Measurements from ENCODE around the gene ZEB2.

Gene ZEB2

DNA sequence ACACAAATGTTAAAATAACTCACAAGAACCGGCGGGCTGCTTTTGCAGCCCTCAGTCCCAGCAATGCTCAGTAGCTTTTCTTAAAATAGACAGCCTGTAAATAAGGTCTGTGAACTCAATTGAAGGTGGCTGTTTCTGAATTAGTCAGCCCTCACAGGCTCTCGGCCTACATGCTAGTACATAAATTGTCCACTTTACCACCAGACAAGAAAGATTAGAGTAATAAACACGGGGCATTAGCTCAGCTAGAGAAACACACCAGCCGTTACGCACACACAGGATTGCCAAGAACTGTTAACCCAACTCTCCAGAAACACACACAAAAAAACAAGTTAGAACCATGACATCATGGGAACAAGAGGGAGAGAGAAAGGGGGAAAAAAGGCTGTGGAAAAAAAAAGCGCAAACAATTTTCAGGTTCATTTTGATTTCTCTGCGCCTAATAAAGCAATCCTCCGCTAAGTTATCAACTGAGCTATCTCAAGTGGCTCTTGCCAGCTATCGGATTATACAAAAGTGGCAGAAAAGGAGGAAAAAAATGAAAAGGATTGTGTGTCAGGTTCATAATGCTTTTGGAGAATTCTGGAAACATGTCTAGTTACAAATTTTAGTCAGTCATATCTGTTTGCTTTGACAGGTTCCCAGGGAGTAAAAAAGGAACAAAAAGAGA is 89.1 kb downstream of the ZEB2 start:
- Mint-ChIP-seq H3K36me3 (peaks cover 20% of the 10 kb centered on the region), H3K4me3 (no peak overlapping the region), H3K9me3 (no peaks in the 10 kb centered on the region), H3K4me1 (peaks cover 27% of the 10 kb centered on the region), H3K27ac (no peak overlapping the region), H3K27me3 (no peaks in the 10 kb centered on the region)
- peak; percentile 83 for ATAC-seq

DNA sequence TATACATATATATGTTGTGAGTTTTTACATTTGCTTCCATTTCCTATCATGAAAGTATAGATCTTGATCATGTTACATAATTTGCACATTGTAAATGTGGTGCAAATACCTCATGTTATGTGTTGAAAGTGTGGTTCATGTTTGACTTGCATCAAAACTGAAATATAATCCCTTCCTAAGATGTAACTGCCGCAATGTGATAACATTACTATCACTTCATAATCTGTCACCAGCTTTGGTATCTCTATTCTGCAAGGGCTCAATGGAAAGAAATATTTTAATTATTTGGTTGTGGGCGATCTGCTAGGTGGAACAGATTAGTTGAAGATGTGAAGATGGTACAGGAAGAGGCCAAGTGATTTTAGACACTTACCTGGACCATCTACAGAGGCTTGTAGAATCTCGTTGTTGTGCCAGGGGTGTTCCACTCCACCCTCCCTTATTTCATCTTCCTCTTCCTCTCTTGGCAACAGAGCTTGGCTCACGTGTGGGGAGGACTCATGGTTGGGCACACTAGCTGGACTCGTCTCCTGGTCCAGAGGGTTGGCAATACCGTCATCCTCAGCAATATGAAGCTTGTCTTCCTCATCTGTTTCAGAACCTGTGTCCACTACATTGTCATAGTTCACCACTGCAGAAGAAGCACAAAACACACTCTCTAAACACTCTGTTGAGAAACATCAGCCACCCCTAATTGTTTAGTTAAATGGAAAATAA is 90.4 kb downstream of the ZEB2 start:
- H3K4me1 Mint-ChIP-seq, result peaks cover 35% of the 10 kb centered on the region
- no peak overlapping the region for H3K27ac Mint-ChIP-seq
- no peaks in the 10 kb centered on the region for H3K27me3 Mint-ChIP-seq
- H3K36me3 Mint-ChIP-seq, result peaks cover 7% of the 10 kb centered on the region
- no peak overlapping the region for H3K4me3 Mint-ChIP-seq
- ATAC-seq, result no peak
- H3K9me3 Mint-ChIP-seq, result no peaks in the 10 kb centered on the region

DNA sequence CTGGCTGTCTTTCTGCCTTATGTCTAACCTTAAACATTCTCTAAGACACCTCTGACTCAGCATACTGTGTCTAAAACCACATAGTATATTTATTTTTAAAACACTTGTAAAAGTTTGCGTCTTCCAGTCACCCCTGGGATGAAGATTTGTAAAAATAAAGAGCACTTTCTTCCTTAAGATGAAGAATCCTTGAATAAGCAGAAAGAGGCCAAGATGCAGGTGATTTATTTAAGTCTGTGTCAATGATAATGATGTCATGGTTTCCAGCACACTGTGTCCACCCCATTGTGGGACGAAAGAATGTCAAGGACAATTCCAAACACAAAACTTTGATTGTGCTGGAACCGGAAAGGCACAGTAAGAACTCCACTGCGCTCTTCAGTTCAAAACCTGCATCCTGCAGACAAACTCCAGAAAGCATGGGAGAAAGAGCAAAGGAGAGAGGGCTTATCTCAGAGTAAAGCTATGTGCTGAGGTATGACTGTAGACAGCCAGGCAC is 92.9 kb downstream of the ZEB2 start:
- Mint-ChIP-seq H3K27me3 (no peaks in the 10 kb centered on the region), H3K27ac (peak overlapping the region; percentile 66), H3K4me3 (no peak overlapping the region), H3K36me3 (peaks cover 24% of the 10 kb centered on the region), H3K4me1 (peaks cover 31% of the 10 kb centered on the region), H3K9me3 (no peaks in the 10 kb centered on the region)
- ATAC-seq, result no peak

GRCh38 chr2:144426355-144426754 is 93.6 kb downstream of the ZEB2 start:
- H3K4me1 Mint-ChIP-seq, result peaks cover 36% of the 10 kb centered on the region
- peak overlapping the region; percentile 66 for H3K27ac Mint-ChIP-seq
- peaks cover 28% of the 10 kb centered on the region for H3K36me3 Mint-ChIP-seq
- no peaks in the 10 kb centered on the region for H3K9me3 Mint-ChIP-seq
- H3K27me3 Mint-ChIP-seq, result no peaks in the 10 kb centered on the region
- H3K4me3 Mint-ChIP-seq, result no peak overlapping the region
- peak; percentile 49 for ATAC-seq

- H3K4me3 Mint-ChIP-seq, result no peak overlapping the region
- peak overlapping the region; percentile 54 for H3K27ac Mint-ChIP-seq
- peaks cover 48% of the 10 kb centered on the region for H3K4me1 Mint-ChIP-seq
- no peak for ATAC-seq
- H3K36me3 Mint-ChIP-seq, result peaks cover 40% of the 10 kb centered on the region
- H3K27me3 Mint-ChIP-seq, result no peaks in the 10 kb centered on the region
- no peaks in the 10 kb centered on the region for H3K9me3 Mint-ChIP-seq
Measured at GRCh38 chr2:144424559-144425240, 95.2 kb downstream of the ZEB2 start.

DNA sequence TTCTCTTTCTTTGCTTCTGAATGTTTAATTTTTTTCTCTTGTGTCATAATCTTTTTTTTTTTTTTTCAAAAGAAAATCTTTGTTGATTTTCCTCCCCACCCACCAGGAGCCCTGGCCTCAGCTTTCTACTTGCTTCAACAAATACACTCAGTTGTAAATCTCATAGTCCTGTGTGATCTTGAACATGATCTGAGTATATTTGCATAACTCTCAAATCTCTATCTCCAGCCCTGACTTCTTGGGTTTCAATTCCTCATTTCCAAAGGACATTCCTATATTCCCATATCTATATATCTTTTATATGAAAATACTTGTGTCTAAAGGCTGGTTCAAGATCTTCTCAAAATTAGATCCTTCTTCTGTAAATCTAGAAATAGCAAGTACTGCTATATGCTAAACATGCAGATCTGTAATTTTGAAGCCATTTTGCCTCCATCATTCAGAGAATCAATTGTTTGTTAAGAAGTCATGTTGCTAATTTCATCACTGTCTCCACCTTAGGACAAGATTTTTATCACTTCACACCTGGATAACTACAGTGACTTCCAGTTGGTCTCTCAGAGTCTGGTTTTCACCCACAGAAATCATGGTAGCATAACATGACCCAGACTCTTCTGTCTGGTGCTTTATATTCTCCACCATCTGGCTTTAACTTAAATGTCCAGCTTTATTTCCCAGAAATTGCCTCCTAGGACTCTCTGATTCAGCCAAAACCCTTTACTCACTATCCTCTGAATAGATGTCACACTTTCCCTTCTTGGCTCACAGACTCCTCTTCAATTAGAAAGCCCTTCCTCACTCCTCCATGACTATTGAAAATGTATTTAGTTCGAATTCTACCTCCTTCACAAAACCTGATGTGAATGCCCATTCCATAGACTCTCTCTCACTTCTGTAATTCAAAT is 98.1 kb downstream of the ZEB2 start:
- Mint-ChIP-seq H3K4me3 (no peak overlapping the region), H3K27ac (peak overlapping the region; percentile 17), H3K27me3 (no peaks in the 10 kb centered on the region), H3K9me3 (no peaks in the 10 kb centered on the region), H3K4me1 (peaks cover 41% of the 10 kb centered on the region), H3K36me3 (peaks cover 40% of the 10 kb centered on the region)
- ATAC-seq, result no peak

DNA sequence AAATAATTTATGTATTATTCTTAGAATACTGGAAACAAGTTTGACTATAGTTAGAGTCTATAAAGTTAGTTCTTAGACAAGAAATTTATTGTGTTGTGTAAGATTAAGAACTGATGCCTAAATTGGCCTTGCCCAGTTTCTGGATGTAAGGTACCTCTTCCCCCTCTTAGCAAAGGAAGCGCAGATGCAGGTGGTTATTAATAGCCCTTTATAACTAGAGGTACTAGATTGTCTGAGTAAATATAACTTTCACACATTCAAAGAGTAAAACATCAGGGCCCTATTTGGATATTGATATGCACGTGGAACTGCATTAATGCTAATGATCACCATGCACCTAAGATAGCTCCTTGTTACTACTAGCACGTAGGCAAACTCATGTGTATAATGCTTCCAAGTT is 100.7 kb downstream of the ZEB2 start:
- no peak for ATAC-seq
- Mint-ChIP-seq H3K36me3 (peaks cover 57% of the 10 kb centered on the region), H3K27ac (no peak overlapping the region), H3K27me3 (no peaks in the 10 kb centered on the region), H3K9me3 (no peaks in the 10 kb centered on the region), H3K4me1 (peaks cover 39% of the 10 kb centered on the region), H3K4me3 (no peak overlapping the region)

DNA sequence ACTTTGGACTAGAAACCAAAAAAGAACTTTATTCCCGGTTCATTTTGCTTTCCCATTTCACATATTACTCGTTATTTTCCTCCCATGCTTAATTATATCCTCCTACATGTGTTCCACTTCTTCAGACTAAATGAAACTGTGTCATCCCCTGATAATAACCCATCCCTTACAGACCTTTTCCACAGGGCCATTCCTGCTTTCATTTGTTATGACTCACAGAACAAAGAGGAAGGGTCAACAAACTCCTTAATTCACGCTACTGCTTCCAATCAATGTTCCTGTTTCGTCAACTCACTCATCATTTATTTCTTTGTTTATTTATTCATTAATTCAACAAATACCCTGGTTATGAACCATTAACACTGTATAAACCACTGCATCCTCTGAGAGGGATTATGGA is 104.5 kb downstream of the ZEB2 start:
- H3K27ac Mint-ChIP-seq, result peak overlapping the region; percentile 58
- no peak overlapping the region for H3K4me3 Mint-ChIP-seq
- peaks cover 32% of the 10 kb centered on the region for H3K36me3 Mint-ChIP-seq
- ATAC-seq, result no peak
- H3K9me3 Mint-ChIP-seq, result no peaks in the 10 kb centered on the region
- peaks cover 21% of the 10 kb centered on the region for H3K4me1 Mint-ChIP-seq
- no peaks in the 10 kb centered on the region for H3K27me3 Mint-ChIP-seq

DNA sequence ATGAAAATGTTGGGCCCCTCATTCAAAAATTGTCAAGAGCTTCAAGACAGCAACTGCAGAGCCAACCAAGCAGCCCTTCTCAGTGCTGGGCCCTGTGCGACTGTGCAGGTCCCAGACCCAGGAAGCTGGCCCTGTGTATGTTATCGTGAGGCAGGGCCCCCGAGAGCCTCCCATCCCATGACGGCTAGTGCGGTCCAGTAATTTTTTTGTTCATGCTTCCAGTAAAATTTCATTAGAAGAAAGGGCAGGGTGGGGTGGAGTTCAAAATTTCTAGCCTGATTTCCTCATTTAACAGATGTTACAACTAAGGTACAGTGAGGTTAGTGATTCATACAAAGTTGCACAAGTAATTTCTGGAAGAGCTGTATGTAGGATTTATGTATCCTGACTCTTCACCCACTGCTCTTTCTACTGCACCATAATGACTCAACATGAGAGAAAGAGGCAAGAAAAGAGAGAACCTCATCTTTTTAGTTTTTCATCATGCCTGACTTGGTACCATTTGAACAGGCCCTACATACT is 105.5 kb downstream of the ZEB2 start:
- Mint-ChIP-seq H3K9me3 (no peaks in the 10 kb centered on the region), H3K4me1 (peaks cover 19% of the 10 kb centered on the region), H3K36me3 (peaks cover 32% of the 10 kb centered on the region), H3K4me3 (no peak overlapping the region), H3K27ac (peak overlapping the region; percentile 72), H3K27me3 (no peaks in the 10 kb centered on the region)
- ATAC-seq, result peak; percentile 86

DNA sequence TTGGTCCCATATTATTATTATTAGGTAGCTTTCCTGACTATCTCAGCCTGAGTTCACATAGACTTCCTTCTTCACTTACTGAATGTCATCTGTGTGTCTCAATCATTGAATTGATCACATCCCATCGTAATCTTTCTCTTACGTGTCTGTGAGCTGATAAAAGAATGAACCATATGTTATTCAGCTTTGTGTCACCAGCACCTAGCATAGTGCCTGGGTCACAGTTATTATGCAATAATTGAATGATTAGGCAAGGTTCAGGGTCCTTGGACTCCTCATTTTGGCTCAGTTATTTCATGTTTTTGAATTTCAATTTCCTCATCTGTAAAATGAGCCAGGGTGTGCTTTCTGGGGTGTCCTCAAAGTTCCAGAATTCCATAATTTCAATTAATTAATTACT is 107.2 kb downstream of the ZEB2 start:
- ATAC-seq, result no peak
- Mint-ChIP-seq H3K4me1 (peaks cover 19% of the 10 kb centered on the region), H3K4me3 (no peak overlapping the region), H3K9me3 (no peaks in the 10 kb centered on the region), H3K36me3 (peaks cover 47% of the 10 kb centered on the region), H3K27me3 (no peaks in the 10 kb centered on the region), H3K27ac (no peak overlapping the region)

GRCh38 chr2:144411473-144411872 is 108.4 kb downstream of the ZEB2 start:
- H3K9me3 Mint-ChIP-seq, result no peaks in the 10 kb centered on the region
- ATAC-seq, result no peak
- no peaks in the 10 kb centered on the region for H3K27me3 Mint-ChIP-seq
- H3K27ac Mint-ChIP-seq, result no peak overlapping the region
- no peak overlapping the region for H3K4me3 Mint-ChIP-seq
- peaks cover 23% of the 10 kb centered on the region for H3K4me1 Mint-ChIP-seq
- H3K36me3 Mint-ChIP-seq, result peaks cover 44% of the 10 kb centered on the region

- peaks cover 15% of the 10 kb centered on the region for H3K4me1 Mint-ChIP-seq
Measured at GRCh38 chr2:144409241-144409640, 110.7 kb downstream of the ZEB2 start.

DNA sequence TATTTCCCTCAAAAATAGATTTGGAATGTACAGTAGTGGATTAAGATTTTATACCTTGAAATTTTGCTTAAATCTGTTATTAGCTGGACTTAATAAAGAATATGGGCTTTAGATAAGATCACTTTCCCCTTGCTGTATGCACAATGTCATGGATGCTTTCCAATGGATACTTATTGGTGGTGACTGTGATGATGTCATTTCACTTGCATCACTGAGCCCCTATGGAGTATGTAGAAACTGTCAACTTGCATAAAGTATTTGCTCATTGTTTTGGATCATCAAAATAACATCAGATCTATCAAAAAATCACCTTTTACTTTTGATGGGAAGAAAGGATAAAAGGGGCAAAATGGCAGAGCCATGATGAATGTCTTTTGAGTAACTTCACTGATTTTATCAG is 112.7 kb downstream of the ZEB2 start:
- Mint-ChIP-seq H3K4me3 (no peak overlapping the region), H3K36me3 (peaks cover 47% of the 10 kb centered on the region), H3K9me3 (no peaks in the 10 kb centered on the region), H3K4me1 (peaks cover 12% of the 10 kb centered on the region), H3K27ac (no peak overlapping the region), H3K27me3 (no peaks in the 10 kb centered on the region)
- ATAC-seq, result no peak

More at GRCh38 chr2:144409241-144409640, 110.7 kb downstream of the ZEB2 start:
- ATAC-seq, result no peak
- no peaks in the 10 kb centered on the region for H3K9me3 Mint-ChIP-seq
- no peaks in the 10 kb centered on the region for H3K27me3 Mint-ChIP-seq
- H3K36me3 Mint-ChIP-seq, result peaks cover 36% of the 10 kb centered on the region
- no peak overlapping the region for H3K4me3 Mint-ChIP-seq
- no peak overlapping the region for H3K27ac Mint-ChIP-seq

- no peak overlapping the region for H3K4me3 Mint-ChIP-seq
- no peaks in the 10 kb centered on the region for H3K27me3 Mint-ChIP-seq
- peaks cover 49% of the 10 kb centered on the region for H3K36me3 Mint-ChIP-seq
- peaks cover 12% of the 10 kb centered on the region for H3K4me1 Mint-ChIP-seq
- H3K9me3 Mint-ChIP-seq, result no peaks in the 10 kb centered on the region
- H3K27ac Mint-ChIP-seq, result peak overlapping the region; percentile 10
- no peak for ATAC-seq
Measured at GRCh38 chr2:144405982-144406788, 113.7 kb downstream of the ZEB2 start.

Data from stimulated activated memory B cell treated with anti-CD40 and anti-IgM and Interleukin-4, amounts not matched to agents 10 μg/mL and 1 μg/mL and 100 μg/mL, for 72 hours (primary cell).